LNCAP (cell line): ENCODE data around the gene AGPAT3.

Source experiments
- TF ChIP-seq, protein P1 (sequence below): fragments of 450-650 bp; IDR thresholded peaks from 2 replicates; pipeline ENCODE4 v1.5.1; 2017; ENCODE audit warnings: mild to moderate bottlenecking

The AGPAT3 gene

DNA sequence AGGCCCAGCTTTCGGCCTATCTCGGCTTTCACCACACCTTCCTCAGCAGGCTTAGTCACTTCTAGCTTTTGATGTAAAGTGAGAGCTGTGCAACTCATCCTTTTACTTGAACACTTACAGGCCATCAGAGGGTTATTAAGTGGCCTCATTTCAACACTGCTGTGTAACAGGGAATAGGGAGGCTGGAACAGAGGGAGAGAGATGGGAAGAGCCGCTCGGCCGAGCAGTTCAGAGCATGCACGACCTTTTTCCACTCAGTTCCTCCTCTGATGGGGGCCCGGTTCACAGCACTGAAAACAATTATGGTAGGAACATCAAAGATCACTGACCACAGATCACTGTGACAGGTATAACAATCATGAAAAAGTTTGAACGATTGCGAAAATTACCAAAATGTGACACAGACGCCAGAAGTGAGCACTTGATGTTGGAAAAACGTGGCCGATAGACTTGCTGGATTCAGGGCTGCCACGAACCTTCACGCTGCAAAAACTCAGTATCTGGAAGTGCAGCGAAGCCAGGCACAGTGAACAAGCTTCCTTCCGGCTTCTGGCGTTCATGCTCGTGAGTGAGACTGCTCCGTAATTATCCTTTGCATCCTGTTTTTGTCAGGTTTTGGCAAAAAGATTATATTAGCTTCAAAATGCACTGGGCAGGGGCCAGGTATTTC is 28.6 kb downstream of the AGPAT3 start:
- TF ChIP-seq, protein P1, sequence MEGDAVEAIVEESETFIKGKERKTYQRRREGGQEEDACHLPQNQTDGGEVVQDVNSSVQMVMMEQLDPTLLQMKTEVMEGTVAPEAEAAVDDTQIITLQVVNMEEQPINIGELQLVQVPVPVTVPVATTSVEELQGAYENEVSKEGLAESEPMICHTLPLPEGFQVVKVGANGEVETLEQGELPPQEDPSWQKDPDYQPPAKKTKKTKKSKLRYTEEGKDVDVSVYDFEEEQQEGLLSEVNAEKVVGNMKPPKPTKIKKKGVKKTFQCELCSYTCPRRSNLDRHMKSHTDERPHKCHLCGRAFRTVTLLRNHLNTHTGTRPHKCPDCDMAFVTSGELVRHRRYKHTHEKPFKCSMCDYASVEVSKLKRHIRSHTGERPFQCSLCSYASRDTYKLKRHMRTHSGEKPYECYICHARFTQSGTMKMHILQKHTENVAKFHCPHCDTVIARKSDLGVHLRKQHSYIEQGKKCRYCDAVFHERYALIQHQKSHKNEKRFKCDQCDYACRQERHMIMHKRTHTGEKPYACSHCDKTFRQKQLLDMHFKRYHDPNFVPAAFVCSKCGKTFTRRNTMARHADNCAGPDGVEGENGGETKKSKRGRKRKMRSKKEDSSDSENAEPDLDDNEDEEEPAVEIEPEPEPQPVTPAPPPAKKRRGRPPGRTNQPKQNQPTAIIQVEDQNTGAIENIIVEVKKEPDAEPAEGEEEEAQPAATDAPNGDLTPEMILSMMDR = no peak

DNA sequence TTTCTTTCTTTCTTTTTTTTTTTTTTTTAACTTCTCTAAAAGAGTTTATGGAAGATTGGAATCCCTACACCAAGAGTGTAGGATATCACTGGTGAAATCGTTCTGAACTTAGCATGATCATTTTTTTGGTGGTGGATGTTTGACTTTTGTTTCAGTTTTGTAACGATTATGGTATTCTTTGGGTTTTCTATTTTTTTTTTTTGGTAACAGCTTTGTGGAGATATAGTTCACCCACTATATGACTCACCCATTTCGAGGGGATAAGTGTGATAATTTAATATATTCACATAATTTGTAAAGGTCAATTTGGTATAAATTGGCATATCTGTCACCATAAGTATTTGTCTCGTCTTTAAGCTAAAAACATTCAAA is 29.2 kb downstream of the AGPAT3 start:
- TF ChIP-seq, protein P1 = no peak

DNA sequence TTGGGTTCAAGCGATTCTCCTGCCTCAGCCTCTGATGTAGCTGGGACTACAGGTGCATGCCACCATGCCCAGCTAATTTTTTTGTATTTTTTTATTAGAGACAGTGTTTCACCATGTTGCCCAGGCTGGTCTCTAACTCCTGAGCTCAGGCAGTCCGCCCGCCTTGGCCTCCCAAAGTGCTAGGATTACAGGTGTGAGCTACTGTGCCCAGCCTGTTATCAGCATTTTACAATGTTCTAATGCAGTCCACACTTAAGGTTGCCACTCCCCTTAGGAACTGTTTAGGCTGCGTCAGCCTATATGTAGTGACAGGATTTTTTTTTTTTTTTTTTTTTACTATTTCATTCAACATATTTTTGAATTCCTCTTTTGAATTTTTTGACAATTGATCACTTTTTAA is 30.2 kb downstream of the AGPAT3 start:
- TF ChIP-seq, protein P1 = no peak

DNA sequence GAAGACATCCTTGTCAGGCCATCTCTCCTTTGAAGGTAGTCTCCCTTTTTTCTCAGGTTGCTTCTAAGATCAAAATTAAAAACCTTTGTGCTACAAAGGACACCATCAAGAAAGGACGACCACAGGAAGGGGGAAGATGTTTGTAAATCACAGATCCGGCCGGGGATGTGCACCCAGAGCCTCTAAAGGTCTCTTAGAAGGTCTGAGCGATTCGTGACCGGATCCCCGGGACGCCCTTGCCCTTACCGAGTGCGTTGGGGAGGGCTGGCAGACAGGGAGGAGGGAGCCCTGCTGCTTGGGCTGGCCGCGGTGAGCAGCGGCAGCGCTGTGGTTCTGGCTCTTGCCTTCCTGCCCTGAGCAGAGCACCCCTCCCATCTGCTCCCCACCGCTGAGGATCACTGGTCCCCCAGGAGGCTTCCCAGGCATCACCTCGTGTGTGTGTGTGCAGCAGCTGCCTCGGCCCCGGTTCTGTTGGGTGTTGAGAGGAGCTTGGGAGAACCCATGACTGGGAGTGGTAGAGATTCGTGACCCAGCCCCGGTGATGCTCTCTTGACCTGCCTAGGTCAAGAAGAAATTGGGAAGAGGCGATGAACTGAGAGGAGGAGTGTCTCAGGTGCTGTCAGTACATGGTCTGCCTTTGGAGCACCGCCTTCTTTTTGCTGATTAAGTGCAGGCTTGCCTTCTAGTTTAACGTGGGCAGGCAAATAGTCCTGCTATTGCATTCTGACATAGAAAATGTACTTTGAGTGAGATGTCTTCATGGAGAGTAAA is 34.5 kb downstream of the AGPAT3 start:
- TF ChIP-seq, protein P1 = no peak

DNA sequence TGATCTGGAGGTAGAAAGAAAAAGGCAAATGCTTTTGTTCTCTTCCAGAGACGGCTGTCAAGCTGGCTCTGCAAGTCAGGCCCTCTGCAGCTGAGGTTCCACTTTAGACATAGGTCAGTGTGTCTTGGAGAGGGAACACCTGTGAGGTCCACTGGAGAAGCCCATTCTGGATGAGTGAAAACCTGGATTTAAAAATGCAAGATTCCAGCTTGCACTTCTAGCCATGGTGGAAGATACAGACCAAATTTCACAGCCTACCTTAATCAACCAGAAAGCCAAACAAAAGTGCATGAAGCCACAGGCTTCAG is 35.0 kb downstream of the AGPAT3 start:
- TF ChIP-seq, protein P1 = no peak

DNA sequence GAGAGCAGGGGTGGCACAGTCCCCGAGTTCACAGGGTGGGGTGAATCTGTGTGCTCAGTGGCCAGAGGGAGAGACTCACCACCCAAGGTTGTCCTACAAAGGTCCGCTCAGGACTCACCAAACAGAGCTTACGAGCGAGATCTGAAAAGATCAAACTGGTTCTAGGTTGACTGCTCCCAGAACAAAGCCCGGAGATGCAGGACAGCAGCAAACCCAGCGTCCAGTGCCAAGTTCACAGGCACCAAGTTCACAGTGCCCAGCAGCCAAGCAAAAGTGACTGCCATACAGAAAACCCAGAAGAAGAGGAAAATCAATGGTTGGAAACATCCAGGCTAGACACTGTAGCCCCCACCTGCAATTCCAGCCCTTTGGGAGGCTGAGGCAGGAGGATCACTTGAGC is 35.7 kb downstream of the AGPAT3 start:
- TF ChIP-seq, protein P1 = no peak

DNA sequence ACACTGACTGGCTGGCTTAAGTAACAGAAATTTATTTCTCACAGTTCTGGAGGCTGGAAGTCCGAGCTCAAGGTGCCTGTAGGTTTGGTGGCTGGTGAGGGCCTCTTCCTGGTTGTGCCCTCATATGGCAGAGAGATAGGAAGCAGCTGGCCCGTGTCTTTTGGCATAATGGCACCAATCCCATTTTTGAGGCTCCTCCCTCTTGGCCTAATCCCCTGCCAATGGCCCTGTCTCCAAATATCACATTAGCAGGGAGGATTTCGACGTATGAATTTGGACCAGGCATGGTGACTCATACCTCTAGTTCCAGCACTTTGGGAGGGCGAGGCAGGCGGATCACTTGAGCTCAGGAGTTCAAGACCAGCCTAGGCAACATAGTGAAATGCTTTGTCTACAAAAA is 37.4 kb downstream of the AGPAT3 start:
- TF ChIP-seq, protein P1 = no peak
